ENCODE data around the gene GALNT2. TPM values are rescaled to one million over a fixed set of nuclear protein-coding genes. Genes with fewer than 3 reads are reported as not detected.

Gene GALNT2
- total and polyA plus RNA-seq, 9 of the 15 experiments (the other 6 are each of a cell fraction or from before 2014, with no cell fraction given), result 1.6 to 106 (median 51.9) TPM

DNA sequence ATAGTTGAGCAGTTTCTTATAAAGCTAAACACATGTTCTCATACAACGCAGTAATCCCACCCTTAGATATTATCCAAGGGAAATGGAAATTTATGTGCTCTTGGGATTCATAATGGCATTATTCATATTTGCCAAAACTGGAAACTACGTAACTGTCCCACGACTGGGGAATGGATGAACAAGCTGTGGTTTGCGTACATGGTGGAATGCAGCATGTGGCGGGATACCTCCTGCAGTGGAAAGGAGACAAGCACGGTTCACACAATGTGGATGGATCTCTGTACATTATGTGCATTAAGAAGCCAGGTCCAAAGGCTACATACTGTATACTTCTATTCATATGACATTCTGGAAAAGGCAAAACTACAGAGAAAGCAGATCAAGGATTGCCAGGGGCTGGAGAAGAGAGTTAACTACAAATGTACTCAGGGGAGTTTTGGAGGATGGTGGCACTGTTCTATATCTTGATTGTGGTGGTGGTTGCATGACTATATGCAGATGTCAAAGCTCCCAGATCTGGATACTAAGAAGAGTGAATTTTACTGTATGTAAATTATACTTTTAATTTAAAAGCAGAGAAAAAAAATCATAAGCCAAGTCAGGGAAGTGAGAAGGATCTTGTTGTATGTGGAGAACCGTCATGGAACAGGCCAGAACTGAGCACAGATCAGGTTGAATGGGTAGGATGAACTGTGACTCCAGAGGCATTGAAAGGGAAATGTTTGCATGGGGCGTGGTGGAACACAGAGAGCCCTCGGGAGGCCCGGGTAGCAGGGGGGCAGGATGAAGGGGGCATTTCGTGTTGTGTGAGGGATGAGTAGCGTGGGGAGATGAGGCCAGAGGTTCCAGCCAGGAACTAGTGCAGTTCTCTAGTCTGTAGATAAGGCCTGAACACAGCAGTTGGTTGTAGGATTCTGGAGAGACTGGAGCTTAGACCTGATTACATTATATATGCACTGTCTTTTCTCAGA lies 90.7 kb downstream of the GALNT2 start (continued):
- TF ChIP-seq ZNF184 (CRISPR knock-in tag; IDR thresholded peaks at IDR 0.05) (no peak), MLLT1 (IDR thresholded peaks at IDR 0.05) (0 out of 4 replicates have a peak, but pooled peaks of 1 of the 2 experiments have one; percentile 6)
- TF ChIP-seq, protein P1, sequence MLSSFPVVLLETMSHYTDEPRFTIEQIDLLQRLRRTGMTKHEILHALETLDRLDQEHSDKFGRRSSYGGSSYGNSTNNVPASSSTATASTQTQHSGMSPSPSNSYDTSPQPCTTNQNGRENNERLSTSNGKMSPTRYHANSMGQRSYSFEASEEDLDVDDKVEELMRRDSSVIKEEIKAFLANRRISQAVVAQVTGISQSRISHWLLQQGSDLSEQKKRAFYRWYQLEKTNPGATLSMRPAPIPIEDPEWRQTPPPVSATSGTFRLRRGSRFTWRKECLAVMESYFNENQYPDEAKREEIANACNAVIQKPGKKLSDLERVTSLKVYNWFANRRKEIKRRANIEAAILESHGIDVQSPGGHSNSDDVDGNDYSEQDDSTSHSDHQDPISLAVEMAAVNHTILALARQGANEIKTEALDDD (IDR thresholded peaks at IDR 0.05), result peak; percentile 52

DNA sequence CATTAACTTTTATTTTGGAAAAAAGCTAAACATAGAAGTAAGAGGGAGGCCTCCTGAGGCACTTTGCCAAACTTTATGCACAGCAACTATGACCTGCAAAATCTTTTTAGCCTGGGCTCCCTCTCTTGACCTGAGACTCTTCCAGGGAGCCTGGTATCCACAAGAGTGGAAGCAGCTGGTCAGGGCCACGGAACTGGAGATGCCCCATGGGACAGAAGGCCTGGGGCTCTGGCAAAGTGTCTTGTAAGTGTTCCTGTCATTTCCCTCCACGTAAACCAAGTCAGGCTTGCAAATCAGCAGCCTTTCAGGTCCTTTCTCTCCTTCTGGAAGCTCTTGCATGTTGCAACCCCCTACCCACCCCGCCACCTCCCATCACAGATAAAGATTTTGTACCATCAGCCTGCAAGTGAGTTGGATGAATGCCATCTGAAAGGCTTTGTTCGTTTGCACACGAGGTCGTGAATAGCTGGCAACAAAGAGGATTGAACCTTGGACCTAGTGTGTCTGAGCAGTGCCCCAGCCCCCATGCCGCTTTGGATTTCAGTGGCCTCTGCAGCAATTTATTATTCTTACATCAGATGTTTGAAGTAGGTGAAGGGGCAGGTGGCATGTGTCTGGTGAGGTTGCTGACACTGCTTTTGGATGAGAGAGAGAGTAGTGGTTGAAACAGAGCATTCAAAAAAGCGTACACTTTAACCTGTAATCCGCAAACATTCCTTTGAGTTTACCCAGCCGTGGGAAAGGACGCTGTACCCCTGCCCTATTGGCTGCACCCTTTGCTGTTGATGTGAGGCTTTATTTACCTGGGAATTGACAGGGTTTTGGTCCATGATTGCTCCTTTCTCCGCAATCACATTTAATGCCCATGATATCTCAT lies 91.6 kb downstream of the GALNT2 start:
- no peak for FAIRE-seq
- no peaks in the 10 kb centered on the region for H3K27me3 ChIP-seq (ENCODE audit: control insufficient read depth in 2 of 2, insufficient read depth in 2 of 2, low read length in 2 of 2)
- TF ChIP-seq, protein P2, sequence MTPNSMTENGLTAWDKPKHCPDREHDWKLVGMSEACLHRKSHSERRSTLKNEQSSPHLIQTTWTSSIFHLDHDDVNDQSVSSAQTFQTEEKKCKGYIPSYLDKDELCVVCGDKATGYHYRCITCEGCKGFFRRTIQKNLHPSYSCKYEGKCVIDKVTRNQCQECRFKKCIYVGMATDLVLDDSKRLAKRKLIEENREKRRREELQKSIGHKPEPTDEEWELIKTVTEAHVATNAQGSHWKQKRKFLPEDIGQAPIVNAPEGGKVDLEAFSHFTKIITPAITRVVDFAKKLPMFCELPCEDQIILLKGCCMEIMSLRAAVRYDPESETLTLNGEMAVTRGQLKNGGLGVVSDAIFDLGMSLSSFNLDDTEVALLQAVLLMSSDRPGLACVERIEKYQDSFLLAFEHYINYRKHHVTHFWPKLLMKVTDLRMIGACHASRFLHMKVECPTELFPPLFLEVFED (CRISPR knock-in tag; conservative IDR thresholded peaks at IDR 0.05), result no peak
- TF ChIP-seq, protein P3, sequence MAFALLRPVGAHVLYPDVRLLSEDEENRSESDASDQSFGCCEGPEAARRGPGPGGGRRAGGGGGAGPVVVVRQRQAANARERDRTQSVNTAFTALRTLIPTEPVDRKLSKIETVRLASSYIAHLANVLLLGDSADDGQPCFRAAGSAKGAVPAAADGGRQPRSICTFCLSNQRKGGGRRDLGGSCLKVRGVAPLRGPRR (CRISPR knock-in tag; IDR thresholded peaks at IDR 0.05), result no peak
- TF ChIP-seq NFIC (IDR thresholded peaks at IDR 0.05) (peak; percentile 43), ZNF41 (CRISPR knock-in tag; conservative IDR thresholded peaks at IDR 0.05) (0 out of 2 replicates have a peak, but pooled peaks have one; percentile 35), HSF4 (CRISPR knock-in tag; IDR thresholded peaks at IDR 0.05; ENCODE audit: borderline replicate concordance) (no peak), MIER1 (IDR thresholded peaks at IDR 0.05; ENCODE audit: low read depth) (no peak)
- H3K9ac ChIP-seq (ENCODE audit: insufficient read depth in 1 of 2, low read depth in 2 of 2, low read length in 2 of 2), result peak overlapping the region in 1 of 2 experiments; percentile 26; a peak in 2 of 4 replicates
- POLR2A ChIA-PET, result interaction anchor here (0.7 kb wide), 1 partner anchor 1679 kb away, joined by 3 read pairs; no protein-coding TSS in a partner anchor
- no peak for ATAC-seq
- no TSS peak for BruUV-seq (replicated peaks)
- no peaks in the 10 kb centered on the region for H4K20me1 ChIP-seq (replicated peaks; ENCODE audit: control insufficient read depth, insufficient read depth, low read length)
- H3K79me2 ChIP-seq (ENCODE audit: control insufficient read depth, insufficient read depth, low read length), result peaks cover 99% of the 10 kb centered on the region
- no peak overlapping the region for H2AFZ ChIP-seq (ENCODE audit: low read depth, low read length)
- no peak overlapping the region for H3K4me2 ChIP-seq (ENCODE audit: insufficient read depth, low read length)
- CTCF ChIA-PET (ENCODE audit: low intra/inter-chr PET ratio), result no interaction called here
- H3K4me3 ChIP-seq, result no peak overlapping the region
- H3K36me3 ChIP-seq (ENCODE audit: control insufficient read depth, insufficient read depth, low read length), result peaks cover 12% of the 10 kb centered on the region; the same call in 2 of the 3 replicates
- H3K4me1 ChIP-seq (replicated peaks in 1 of 2; ENCODE audit: control insufficient read depth in 2 of 2, insufficient read depth in 2 of 2, low read length in 2 of 2), result peaks cover 46 to 86% of the 10 kb centered on the region in 2 experiments
- DNase-seq (ENCODE audit: extremely low read depth in 1 of 4, low spot score in 3 of 4), result no peak
- peaks cover 8% of the 10 kb centered on the region for H3K9me1 ChIP-seq (ENCODE audit: control insufficient read depth, insufficient read depth, low read length)
- WGBS (ENCODE audit: insufficient coverage, low coverage, missing lambda C conversion rate), result 59% methylated on average over 12 of the region's 12 CpGs
- in situ Hi-C loops (cut with MboI), result no loop called here
- no peaks in the 10 kb centered on the region for H3K9me3 ChIP-seq (replicated peaks; ENCODE audit: control insufficient read depth, insufficient read depth, low read depth, low read length)
- intact Hi-C loops (cut with micrococcal nuclease), result loop anchor here (10.0 kb wide), 1 partner anchor 604 kb away; the partner anchor contains the start of gene ABCB10
- H3K27ac ChIP-seq (ENCODE audit: extremely low read depth, low read depth, low read length), result 0 out of 3 replicates have a peak overlapping the region, but pooled peaks have one; percentile 17

Data from K562 (cell line).